Measurements from ENCODE around the gene SMCO4. TPM values are rescaled to one million over a fixed set of nuclear protein-coding genes. Genes with fewer than 3 reads are reported as not detected.

Gene SMCO4
- total and polyA plus RNA-seq, 2 of the 8 experiments (the other 6 are each of a cell fraction or from before 2014, with no cell fraction given): 33.2 to 53.9 TPM

DNA sequence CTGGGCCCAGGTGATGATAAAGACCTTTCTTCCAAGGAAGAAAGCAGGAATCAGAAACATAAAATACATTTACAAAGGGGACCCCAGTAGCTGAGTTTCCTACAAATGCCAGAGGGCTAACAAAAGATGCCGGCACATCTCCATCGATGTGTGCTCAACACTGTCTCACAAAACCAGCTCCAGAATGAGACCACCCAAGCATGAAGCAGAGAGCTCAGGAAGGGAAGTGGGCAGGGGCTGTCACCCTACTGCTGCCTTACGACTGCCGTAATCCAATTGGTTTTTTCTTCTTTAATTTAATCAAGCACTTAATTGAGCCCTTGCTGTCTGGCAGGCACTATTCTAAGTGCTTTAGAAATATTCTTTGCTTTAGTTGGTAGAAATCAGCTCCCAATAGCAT, 26.1 kb downstream of the SMCO4 start:
- Histone ChIP-seq H3K9me3 (ENCODE audit: insufficient read depth in 2 of 2, low read depth in 1 of 2, low read length in 1 of 2) (no peaks in the 10 kb centered on the region), H2BK5ac (ENCODE audit: low read depth, low read length) (no peak overlapping the region), H3K4me1 (replicated peaks in 1 of 4; ENCODE audit: control insufficient read depth in 3 of 4, insufficient read depth in 4 of 4, low read length in 3 of 4) (peaks cover 0 to 8% (median 4%) of the 10 kb centered on the region in 4 experiments; a peak in 6 of 7 replicates), H4K20me1 (replicated peaks in 1 of 2; ENCODE audit: control insufficient read depth in 1 of 2, insufficient read depth in 2 of 2, low read length in 2 of 2) (peaks cover 2 to 4% of the 10 kb centered on the region in 2 experiments), H3K18ac (ENCODE audit: extremely low read depth, low read length) (no peak overlapping the region), H2BK120ac (replicated peaks; ENCODE audit: low read depth, low read length) (no peak overlapping the region), H3K79me2 (ENCODE audit: control insufficient read depth in 1 of 2, insufficient read depth in 2 of 2, low read length in 2 of 2) (peaks cover 0 to 50% of the 10 kb centered on the region in 2 experiments; a peak in 2 of 4 replicates), H3K56ac (replicated peaks; ENCODE audit: insufficient read length, low read depth, low read length) (no peak overlapping the region), H3K23me2 (ENCODE audit: low read depth, low read length) (no peaks in the 10 kb centered on the region), H3K36me3 (ENCODE audit: control insufficient read depth in 2 of 4, insufficient read depth in 4 of 4, low read length in 3 of 4) (no peaks in the 10 kb centered on the region), H2BK20ac (ENCODE audit: low read length) (no peak overlapping the region), H3K79me1 (ENCODE audit: low read depth, low read length) (peaks cover 8% of the 10 kb centered on the region), H3K23ac (ENCODE audit: insufficient read length) (no peak overlapping the region), H2BK15ac (ENCODE audit: low read length) (no peak overlapping the region), H3K27me3 (replicated peaks in 1 of 4; ENCODE audit: control insufficient read depth in 3 of 4, extremely low read depth in 1 of 4, insufficient read depth in 3 of 4, low read length in 3 of 4) (no peaks in the 10 kb centered on the region), H2AFZ (ENCODE audit: low read length) (no peak overlapping the region), H4K5ac (ENCODE audit: insufficient read length, low read depth, low read length) (no peak overlapping the region), H3K4me2 (ENCODE audit: insufficient read depth in 1 of 2, low read depth in 2 of 2, low read length in 2 of 2) (no peak overlapping the region), H3K27ac (ENCODE audit: low read depth, low read length) (no peak overlapping the region), H4K8ac (ENCODE audit: extremely low read depth, insufficient read depth, low read length) (no peak overlapping the region), H3K4me3 (ENCODE audit: extremely low read depth in 1 of 4, insufficient read depth in 2 of 4, low read depth in 3 of 4, low read length in 4 of 4) (no peak overlapping the region), H3K4ac (replicated peaks; ENCODE audit: insufficient read length, low read depth, low read length) (no peak overlapping the region), H4K91ac (replicated peaks; ENCODE audit: insufficient read length, low read length) (no peak overlapping the region), H2AK5ac (ENCODE audit: low read depth, low read length) (no peak overlapping the region), H3K9ac (replicated peaks in 1 of 4; ENCODE audit: extremely low read depth in 1 of 4, low read depth in 3 of 4, low read length in 3 of 4) (no peak overlapping the region), H3K14ac (ENCODE audit: insufficient read length) (no peak overlapping the region), H2BK12ac (ENCODE audit: low read depth, low read length) (no peak overlapping the region)
- CTCF ChIA-PET (ENCODE audit: partially characterized antibody): interaction anchor here (0.7 kb wide), 1 partner anchor 25 kb away, joined by 4 read pairs; no protein-coding TSS in a partner anchor
- FAIRE-seq: no peak
- TF ChIP-seq JUN (IDR thresholded peaks at IDR 0.05; ENCODE audit: low read depth, low read length): no peak
- TF ChIP-seq SUZ12 (IDR thresholded peaks at IDR 0.05; ENCODE audit: low read length): no peak
- no peak for DNase-seq (ENCODE audit: low read depth in 1 of 2, low spot score in 2 of 2)
- POLR2A ChIA-PET (ENCODE audit: partially characterized antibody): no interaction called here
- WGBS, 2 experiments (ENCODE audit: extremely low coverage in 1 of 2, insufficient coverage in 1 of 2, insufficient read length in 1 of 2, insufficient replicate concordance in 2 of 2, low coverage in 1 of 2, low lambda C conversion rate in 2 of 2, missing lambda C conversion rate in 1 of 2): 92% methylated on average over 4 of the region's 4 CpGs; no CpG with 5 or more reads in 1 of the 2 experiments
